ENCODE data around the gene OBSCN.
A peak's percentile ranks its signal among the peaks of the same experiment; 100 is the strongest.

OBSCN gene

DNA sequence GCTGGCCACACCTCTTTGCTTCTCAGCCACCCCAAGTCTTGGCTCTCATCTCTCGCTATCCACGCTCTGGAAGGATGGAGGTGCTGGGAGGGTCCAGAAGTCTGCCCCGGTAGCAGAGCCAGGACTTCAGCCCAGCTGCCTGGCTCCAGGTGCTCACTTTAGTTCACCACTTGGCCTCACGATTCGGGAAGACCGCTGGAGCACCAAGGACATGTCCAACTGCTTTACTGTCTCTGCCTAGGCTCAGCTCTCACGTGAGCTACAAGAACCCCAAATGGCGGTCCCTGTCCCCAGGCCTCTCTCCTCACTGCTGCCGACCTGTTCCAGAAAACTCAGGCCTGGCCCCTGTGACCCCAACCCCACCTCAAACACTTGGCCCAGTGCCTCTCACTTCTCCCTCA, 195.4 kb downstream of the OBSCN start:
- DNase-seq (ENCODE audit: low spot score): no peak

- DNase-seq (ENCODE audit: low spot score): no peak
These were observed 196.4 kb downstream of the OBSCN start for GRCh38 chr1:228404107-228404720.

DNA sequence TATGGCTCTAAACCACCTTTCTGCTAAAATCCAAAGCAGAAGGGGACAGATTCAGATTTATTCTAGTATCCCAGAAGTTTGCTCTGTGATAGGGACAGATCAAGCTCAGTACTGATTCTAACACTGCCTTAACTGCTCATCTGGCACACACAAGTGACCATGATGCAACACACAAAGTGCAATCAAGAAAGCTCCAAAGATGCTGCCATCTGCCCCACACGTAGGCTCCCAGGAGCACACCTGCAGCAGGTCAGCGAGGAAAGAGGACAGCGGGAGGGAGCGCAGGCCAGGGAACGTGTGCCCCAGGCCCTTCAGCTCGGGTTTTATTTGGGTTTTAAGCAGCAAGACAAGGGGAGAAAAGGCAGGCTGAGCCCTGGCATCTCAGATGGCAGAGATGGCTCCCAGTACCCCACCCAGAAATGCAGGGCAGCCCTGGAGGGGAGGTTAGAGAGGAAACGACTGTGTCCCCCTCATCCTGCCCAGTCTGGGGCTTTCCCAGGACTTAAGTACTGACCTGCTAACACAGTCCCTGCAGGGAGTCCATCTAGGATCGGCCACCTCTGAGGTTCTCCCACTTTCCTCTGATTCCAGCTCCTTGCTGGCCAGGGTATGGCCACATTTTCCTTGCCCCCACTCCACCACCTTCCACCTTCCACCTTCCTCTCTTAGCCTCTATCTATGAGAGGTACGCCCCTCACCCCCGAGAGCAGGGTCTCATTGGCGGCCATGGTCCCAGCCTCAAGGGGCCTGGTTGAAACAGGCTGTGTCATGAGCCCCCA, 197.5 kb downstream of the OBSCN start:
- no peak for DNase-seq (ENCODE audit: low spot score)

DNA sequence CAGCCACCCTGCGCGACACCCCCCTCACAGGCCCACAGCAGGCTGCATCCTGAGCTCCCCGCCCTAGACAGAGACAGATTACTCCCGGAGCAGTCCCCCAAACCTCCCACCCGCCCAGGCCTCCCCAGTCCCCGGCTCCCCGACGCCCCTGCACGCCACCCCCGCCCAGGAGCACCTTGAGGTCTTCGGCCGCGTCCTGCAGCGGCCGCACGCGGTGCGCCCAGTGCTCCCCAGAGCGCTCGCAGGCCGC, 198.1 kb downstream of the OBSCN start:
- DNase-seq (ENCODE audit: low spot score): no peak

- DNase-seq (ENCODE audit: low spot score): no peak
These were observed 199.5 kb downstream of the OBSCN start for GRCh38 chr1:228407106-228408040.

GRCh38 chr1:228408041-228408868, 200.4 kb downstream of the OBSCN start:
- no peak for DNase-seq (ENCODE audit: low spot score)

DNA sequence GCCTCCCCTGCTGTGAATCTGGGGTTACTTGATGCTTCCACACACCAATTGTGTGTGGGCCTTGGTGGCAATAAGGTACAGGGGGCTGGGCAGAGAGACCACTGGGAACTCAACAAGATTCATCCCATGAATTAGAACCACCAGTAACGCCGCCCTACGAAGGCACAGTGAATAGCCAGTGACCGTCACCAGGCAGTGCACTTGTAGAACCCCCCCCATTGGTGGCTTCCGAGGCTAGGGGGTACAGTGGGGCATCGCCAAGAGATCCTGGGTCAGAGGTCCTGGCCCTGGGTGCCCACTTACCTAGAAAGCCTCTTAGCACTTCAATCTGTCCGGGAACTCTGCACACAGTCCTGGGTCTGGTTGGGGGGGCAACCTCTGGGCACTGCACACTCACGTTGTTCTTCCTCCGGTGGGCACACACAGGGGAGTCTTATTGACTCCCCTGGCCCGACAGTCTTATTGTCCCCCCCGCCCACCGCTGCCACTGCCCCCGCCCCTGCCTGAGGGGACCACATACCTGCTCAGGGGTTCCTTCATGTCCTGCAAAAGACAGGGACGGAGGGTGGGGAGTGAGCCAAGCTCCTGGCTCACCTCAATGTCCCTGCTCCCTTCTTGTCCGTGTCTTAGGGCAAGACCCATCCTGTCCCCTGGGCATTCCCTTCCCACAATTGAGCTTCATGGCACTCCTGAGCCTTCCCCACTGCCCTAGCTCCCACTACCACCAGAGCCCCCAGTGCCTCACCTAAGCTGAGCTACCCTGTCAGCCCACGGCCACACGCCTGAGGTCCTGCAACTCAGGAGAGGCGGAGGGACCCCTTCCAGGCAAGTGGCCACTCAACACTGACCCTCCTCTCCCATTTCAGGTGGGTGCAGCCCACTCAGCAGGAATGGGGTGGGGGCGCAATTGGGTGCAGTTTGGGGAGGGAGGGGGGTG, 201.3 kb downstream of the OBSCN start:
- no peak for DNase-seq (ENCODE audit: low spot score)

- no peak for DNase-seq (ENCODE audit: low spot score)
These were observed 202.2 kb downstream of the OBSCN start for GRCh38 chr1:228410015-228410414.

DNA sequence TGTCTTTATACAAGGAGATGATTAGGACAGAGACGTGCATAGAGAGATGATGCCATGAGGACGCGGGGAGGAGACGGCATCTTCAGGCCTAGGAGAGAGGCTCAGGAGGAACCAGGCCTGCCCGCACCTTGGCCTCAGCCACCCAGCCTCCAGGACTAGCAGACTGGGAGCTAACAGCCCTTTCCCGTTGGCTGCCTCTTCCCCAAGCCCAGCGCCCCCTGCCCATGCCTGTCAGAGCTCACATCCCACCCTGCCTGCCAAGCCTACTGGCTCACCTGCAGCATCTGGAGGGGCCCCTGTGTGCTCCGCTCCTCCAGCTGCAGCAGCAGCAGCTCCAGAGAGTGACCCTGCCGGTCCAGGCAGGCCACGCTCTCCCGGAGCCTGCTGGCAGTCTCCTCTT, 202.8 kb downstream of the OBSCN start:
- DNase-seq (ENCODE audit: low spot score): no peak

DNA sequence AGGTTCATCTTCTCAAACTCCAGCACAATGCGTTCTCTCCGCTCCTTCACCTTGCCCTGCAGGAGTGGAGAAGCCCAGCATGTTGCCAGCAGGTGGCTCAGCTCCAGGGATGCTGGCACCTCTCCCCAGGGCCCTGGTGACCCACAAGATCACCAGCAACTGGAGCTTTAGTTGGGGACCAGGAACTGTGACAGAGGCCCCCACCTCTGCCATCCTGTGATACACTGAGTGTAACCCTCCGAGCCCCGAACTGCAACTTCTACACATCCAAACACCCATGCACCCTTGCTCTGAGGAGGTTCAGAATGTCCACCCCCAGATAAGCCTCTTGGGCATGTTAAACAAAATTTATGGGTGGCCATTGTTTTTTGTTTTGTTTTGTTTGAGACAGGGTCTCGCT, 203.3 kb downstream of the OBSCN start:
- DNase-seq (ENCODE audit: low spot score): no peak

- DNase-seq (ENCODE audit: low spot score): no peak
These were observed 203.9 kb downstream of the OBSCN start for GRCh38 chr1:228411548-228412430.

DNA sequence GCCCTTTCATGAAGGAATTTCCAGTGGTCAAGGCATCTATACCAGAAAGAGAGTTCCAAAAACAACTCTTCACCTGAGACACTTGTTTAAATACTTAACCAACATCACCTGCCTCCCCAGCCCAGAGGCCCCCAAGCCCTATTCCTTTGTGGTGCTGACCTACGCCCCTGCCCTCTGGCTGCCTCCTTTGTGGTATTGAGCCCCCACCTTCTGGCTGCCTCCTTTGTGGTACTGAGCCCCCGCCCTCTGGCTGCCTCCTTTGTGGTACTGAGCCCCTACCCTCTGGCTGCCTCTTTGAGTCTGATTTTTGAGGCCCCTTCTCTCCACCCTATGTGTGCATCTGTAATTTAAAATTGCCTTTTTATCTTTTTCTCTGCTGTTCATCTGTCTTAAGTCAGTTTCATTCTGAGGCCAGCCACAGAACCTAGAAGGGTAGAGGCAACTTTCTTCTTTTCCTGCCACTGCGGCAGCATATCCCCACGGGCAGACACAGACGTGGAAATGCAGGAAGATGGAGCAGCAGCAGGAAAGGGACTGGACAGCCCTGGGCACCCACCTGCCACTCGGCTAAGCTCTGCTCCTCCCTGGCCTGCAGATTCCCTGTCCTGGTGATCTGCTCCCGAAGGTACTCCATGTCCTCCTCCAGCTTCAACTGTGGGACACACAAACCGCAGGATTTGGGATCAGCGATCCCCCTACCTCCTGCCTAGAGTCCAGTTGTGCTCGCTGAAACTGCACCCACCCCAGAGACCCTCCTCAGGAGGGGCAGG, 205.6 kb downstream of the OBSCN start:
- no peak for DNase-seq (ENCODE audit: low spot score)

- DNase-seq (ENCODE audit: low spot score): no peak
These were observed 206.8 kb downstream of the OBSCN start for GRCh38 chr1:228414511-228415211.

- DNase-seq (ENCODE audit: low spot score): no peak
These were observed 207.4 kb downstream of the OBSCN start for GRCh38 chr1:228415221-228415620.

DNA sequence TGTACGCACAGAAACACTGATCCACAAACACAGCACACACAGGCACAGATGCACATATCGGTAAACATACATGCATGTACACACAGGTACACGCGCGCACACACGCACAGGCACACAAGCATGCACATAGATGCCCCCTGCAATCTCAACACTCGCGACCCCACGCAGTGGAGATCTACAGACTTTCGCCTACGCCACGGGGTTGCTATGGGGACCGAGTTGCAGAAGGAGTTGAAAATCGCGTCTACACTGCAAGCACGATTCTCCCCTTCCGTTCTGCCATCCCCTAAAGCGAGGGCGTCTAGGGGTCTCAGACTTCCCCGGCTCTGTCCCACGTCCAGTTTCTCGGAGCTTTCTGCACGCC, 208.0 kb downstream of the OBSCN start:
- no peak for DNase-seq (ENCODE audit: low spot score)

GRCh38 chr1:228416217-228416933, 208.5 kb downstream of the OBSCN start, which contains the start of gene TRIM17:
TSS of gene TRIM17 (minus strand) at chr1:228416861. CDS start at chr1:228415072, 1,789 bp downstream.
- peak; percentile 90 for DNase-seq (ENCODE audit: low spot score)

DNA sequence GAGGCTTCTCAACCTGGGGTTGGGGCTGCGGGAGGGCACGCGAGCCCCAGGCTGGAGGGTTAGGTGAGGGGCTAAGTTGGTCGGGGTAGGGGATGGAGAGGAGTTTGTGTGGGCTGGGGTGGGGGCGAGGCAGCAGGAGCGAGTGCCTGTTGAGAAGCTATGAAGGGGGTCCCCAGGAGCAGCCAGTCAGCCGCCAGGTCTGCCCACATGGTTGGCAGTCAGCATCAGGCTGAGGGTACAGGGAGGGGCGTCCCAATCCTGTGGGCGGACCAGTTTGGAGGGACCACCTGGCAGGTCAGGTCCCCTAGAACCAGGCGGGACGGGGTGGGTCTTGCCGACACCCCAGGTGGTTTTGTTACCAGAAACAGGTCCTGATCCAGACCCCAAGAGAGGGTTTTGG, 209.2 kb downstream of the OBSCN start:
- DNase-seq (ENCODE audit: low spot score): no peak

Data from iPS-NIHi11 (cell line).